ENCODE results near the gene ZNF76.

DNA sequence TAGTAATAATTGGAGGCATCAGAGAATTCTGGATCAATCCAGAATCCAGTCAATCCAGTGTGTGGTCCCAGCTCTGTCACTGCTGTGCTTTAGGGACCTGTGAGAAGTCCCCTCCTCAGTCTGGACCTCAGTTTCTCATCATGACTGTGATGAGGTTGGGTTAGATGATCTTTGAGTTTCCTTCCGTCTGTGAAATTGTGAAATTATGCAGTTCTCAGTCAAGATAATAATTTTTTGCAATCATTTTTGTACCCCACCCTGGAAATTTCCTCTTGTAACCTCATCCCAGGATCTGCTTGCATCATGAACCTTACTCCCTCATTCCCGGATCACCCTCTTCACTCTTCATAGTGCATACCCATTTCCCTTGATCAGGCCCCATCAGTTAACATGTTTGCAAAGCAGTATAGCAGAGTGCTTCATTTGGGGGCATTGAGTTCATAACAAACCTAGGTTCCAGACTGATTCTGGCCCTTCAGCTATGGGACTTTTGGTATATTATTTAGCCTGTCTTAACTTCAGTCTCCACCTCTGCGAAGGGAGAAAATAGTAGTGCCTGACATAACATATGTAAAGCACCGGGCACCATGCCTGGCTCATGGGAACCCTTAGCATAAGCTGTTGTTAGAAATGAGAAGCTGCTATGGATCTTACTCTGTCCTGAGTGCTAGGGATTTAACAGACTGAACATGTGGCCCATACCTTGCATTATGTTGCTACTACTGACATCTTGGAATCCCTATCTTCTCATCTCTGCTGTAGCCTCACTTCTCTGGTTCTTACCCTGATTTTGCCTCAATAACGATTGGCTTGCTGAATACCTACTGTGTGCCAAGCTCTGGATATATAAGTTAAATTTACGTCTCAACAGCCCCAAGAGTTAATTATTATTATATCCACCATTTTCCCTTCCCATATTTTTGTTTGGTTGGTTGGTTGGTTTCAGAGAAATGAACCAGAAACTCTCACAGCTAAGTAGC lies 1.3 kb downstream of the ZNF76 start:
- TF ChIP-seq TEAD4 (IDR thresholded peaks at IDR 0.05; ENCODE audit: low read depth, low read length) (no peak), MAFK (IDR thresholded peaks at IDR 0.05; ENCODE audit: low read depth, low read length) (no peak), FOSL1 (IDR thresholded peaks at IDR 0.05; ENCODE audit: insufficient read depth, low read depth, low read length) (no peak), POLR2AphosphoS5 (IDR thresholded peaks at IDR 0.05; ENCODE audit: low read depth, low read length) (no peak), CTCF (IDR thresholded peaks at IDR 0.05; ENCODE audit: control extremely low read depth in 1 of 3, insufficient read depth in 1 of 3, low read depth in 1 of 3, low read length in 3 of 3) (no peak), TCF12 (IDR thresholded peaks at IDR 0.05; ENCODE audit: low read depth, low read length) (no peak), RXRA (IDR thresholded peaks at IDR 0.05; ENCODE audit: insufficient read depth, low read depth, low read length) (no peak)
- TF ChIP-seq, protein P1, sequence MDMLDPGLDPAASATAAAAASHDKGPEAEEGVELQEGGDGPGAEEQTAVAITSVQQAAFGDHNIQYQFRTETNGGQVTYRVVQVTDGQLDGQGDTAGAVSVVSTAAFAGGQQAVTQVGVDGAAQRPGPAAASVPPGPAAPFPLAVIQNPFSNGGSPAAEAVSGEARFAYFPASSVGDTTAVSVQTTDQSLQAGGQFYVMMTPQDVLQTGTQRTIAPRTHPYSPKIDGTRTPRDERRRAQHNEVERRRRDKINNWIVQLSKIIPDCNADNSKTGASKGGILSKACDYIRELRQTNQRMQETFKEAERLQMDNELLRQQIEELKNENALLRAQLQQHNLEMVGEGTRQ (IDR thresholded peaks at IDR 0.05; ENCODE audit: low read length) = no peak
